Keratinocyte (primary cell): Measurements from ENCODE around the gene CLCN3. TPM values are rescaled to one million over a fixed set of nuclear protein-coding genes. Genes with fewer than 3 reads are reported as not detected.

Source experiments
- DNase-seq: peaks from one replicate; pipeline ENCODE4 v3.0.0-alpha.2; 2011; ENCODE audit warnings: low read depth, missing footprints, low spot score
- FAIRE-seq: peaks from 2 replicates; lab custom pipeline; 2011; peaks lifted over from hg19 to GRCh38; lab: Jason Lieb, UNC
- H2AFZ ChIP-seq: 2 replicates; pipeline ENCODE4 v1.6.0; 2012; ENCODE audit warnings: low read length, control low read depth, inconsistent platforms; ENCODE audit not compliant: control insufficient read depth
- H3K27ac ChIP-seq: 2 replicates; pipeline ENCODE4 v1.5.1; 2011; ENCODE audit warnings: low read length; ENCODE audit not compliant: control insufficient read depth, insufficient read depth
- H3K27me3 ChIP-seq: 3 replicates; pipeline ENCODE4 v1.6.0; 2011; ENCODE audit warnings: low read length; ENCODE audit not compliant: control insufficient read depth, insufficient read depth; ENCODE audit errors: extremely low read depth
- H3K36me3 ChIP-seq, 2 experiments: 2 replicates in 1 of 2; 3 replicates in 1 of 2; pipeline ENCODE4 v1.5.1; 2011; ENCODE audit warnings: low read length in 2 of 2, mild to moderate bottlenecking in 1 of 2; ENCODE audit not compliant: control insufficient read depth in 2 of 2, insufficient read depth in 2 of 2; ENCODE audit errors: extremely low read depth in 1 of 2
- H3K4me1 ChIP-seq: 3 replicates; pipeline ENCODE4 v1.5.1; 2011; ENCODE audit warnings: low read length; ENCODE audit not compliant: control insufficient read depth, insufficient read depth; ENCODE audit errors: extremely low read depth
- H3K4me2 ChIP-seq: 3 replicates; pipeline ENCODE4 v1.6.0; 2011; ENCODE audit warnings: low read depth, low read length; ENCODE audit not compliant: control insufficient read depth, insufficient read depth; ENCODE audit errors: extremely low read depth
- H3K4me3 ChIP-seq, 3 experiments: fragments of 200-600 bp in 1 of 3; sonication (generic) in 1 of 3; 2 replicates in 2 of 3; 3 replicates in 1 of 3; pipeline ENCODE4 v1.5.1; 2011 to 2016; ENCODE audit warnings: low read length in 3 of 3, mild to moderate bottlenecking in 3 of 3, control low read depth in 2 of 3, inconsistent platforms in 1 of 3, low read depth in 1 of 3, mixed read lengths in 1 of 3, mixed run types in 1 of 3, moderate library complexity in 1 of 3; ENCODE audit not compliant: control insufficient read depth in 2 of 3, insufficient read depth in 2 of 3; ENCODE audit errors: extremely low read depth in 1 of 3
- H3K79me2 ChIP-seq: 2 replicates; pipeline ENCODE4 v1.6.0; 2012; ENCODE audit warnings: low read length; ENCODE audit not compliant: control insufficient read depth, insufficient read depth
- H3K9ac ChIP-seq: 3 replicates; pipeline ENCODE4 v1.6.0; 2011; ENCODE audit warnings: low read length; ENCODE audit not compliant: control insufficient read depth, insufficient read depth; ENCODE audit errors: extremely low read depth
- H3K9me1 ChIP-seq: 3 replicates; pipeline ENCODE4 v1.6.0; 2011; ENCODE audit warnings: low read length; ENCODE audit not compliant: control insufficient read depth, insufficient read depth; ENCODE audit errors: extremely low read depth
- H3K9me3 ChIP-seq: 2 replicates; pipeline ENCODE4 v1.5.1; 2012; ENCODE audit warnings: low read depth, low read length; ENCODE audit not compliant: control insufficient read depth
- H4K20me1 ChIP-seq: 3 replicates; pipeline ENCODE4 v1.6.0; 2011; ENCODE audit warnings: low read length; ENCODE audit not compliant: control insufficient read depth, insufficient read depth; ENCODE audit errors: extremely low read depth
- EZH2 ChIP-seq: IDR thresholded peaks from one replicate; pipeline ENCODE4 v1.6.1; 2012; ENCODE audit warnings: inconsistent platforms, mild to moderate bottlenecking, low read length, moderate library complexity
- dilution Hi-C: fragments of 300-500 bp; cut with MboI; formaldehyde crosslinking; loops from one replicate; pipeline ENCODE4 v1.7.0; 2020; ENCODE audit warnings: low sequenced_read_pairs; ENCODE audit not compliant: extremely low pct_ligation_motif_present
- polyA plus RNA-seq, 5 experiments: library from polyadenylated mRNA; depleted of rRNA in 3 of 5; stranded (reverse) in 3 of 5; stranded (forward) in 1 of 5; unstranded in 1 of 5; fragments of >200 nt; gene quantifications; 1 replicate in 1 of 5; 2 replicates in 3 of 5; 3 replicates in 1 of 5; pipeline versions ENCODE4 v1.2.1 to v1.2.3, GENCODE V29; 2011 to 2012; ENCODE audit warnings: missing spikeins in 2 of 5, low read depth in 1 of 5, low replicate concordance in 1 of 5
- TF ChIP-seq, protein P1 (sequence below), 3 experiments: IDR thresholded peaks in 1 of 3; conservative IDR thresholded peaks in 1 of 3; optimal IDR thresholded peaks in 1 of 3; 2 replicates in 2 of 3; 3 replicates in 1 of 3; pipeline versions ENCODE3 to v1.5.1; 2011; ENCODE audit warnings: low read length in 3 of 3, mild to moderate bottlenecking in 3 of 3, moderate library complexity in 2 of 3, control low read depth in 1 of 3, inconsistent platforms in 1 of 3; ENCODE audit not compliant: insufficient read depth in 2 of 3; ENCODE audit errors: extremely low read depth in 1 of 3

Gene CLCN3
- polyA plus RNA-seq, 1 donor (not counting 4 experiments of a cell fraction or from before 2014, with no cell fraction given), result 34.2 TPM

DNA sequence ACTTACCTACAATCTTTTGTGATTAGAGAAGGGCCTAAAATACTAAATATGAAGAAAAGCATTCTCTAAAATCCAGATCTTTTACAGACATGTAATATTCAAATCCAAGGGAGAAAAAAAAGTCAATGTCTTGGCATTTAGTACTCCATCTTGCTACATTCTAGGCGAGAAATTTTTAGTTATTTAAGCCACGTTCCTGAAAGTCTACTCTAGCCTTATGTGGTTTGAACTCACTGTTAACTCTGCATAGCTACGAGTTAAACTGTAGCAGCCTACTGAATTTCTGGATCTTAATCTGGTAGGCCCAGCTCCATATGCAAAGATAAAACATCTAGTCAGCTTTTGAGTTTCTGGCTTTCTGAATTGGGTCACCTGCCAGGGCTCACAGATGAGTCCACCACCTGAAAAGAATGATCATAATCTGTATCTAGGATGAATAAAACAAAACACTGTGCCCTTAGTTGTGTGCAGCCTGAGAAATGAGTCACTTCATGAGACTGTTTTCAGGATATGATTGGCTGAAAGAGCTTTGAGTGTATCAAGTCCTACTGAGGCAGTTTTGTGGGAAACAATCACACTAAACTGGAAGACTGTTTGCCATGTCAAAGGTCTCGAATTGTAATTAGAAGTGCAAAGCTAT, 4.8 kb upstream of the CLCN3 start:
- H4K20me1 ChIP-seq, result no peaks in the 10 kb centered on the region
- H3K79me2 ChIP-seq, result peaks cover 17% of the 10 kb centered on the region
- no peaks in the 10 kb centered on the region for H3K36me3 ChIP-seq
- FAIRE-seq (no peak), DNase-seq (no peak)
- dilution Hi-C loops, result no loop called here
- H3K27ac ChIP-seq, result no peak overlapping the region
- H2AFZ ChIP-seq, result no peak overlapping the region
- H3K4me3 ChIP-seq, result no peak overlapping the region
- no peak overlapping the region for H3K4me2 ChIP-seq
- H3K9me1 ChIP-seq, result no peaks in the 10 kb centered on the region
- TF ChIP-seq, protein P1, sequence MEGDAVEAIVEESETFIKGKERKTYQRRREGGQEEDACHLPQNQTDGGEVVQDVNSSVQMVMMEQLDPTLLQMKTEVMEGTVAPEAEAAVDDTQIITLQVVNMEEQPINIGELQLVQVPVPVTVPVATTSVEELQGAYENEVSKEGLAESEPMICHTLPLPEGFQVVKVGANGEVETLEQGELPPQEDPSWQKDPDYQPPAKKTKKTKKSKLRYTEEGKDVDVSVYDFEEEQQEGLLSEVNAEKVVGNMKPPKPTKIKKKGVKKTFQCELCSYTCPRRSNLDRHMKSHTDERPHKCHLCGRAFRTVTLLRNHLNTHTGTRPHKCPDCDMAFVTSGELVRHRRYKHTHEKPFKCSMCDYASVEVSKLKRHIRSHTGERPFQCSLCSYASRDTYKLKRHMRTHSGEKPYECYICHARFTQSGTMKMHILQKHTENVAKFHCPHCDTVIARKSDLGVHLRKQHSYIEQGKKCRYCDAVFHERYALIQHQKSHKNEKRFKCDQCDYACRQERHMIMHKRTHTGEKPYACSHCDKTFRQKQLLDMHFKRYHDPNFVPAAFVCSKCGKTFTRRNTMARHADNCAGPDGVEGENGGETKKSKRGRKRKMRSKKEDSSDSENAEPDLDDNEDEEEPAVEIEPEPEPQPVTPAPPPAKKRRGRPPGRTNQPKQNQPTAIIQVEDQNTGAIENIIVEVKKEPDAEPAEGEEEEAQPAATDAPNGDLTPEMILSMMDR (optimal IDR thresholded peaks at IDR 0.05 in 1 of 3, IDR thresholded peaks at IDR 0.05 in 1 of 3, conservative IDR thresholded peaks at IDR 0.05 in 1 of 3; ENCODE audit: extremely low read depth in 1 of 3, insufficient read depth in 2 of 3, low read length in 3 of 3), result no peak
- no peak for TF ChIP-seq EZH2
- H3K4me1 ChIP-seq, result peaks cover 22% of the 10 kb centered on the region
- no peaks in the 10 kb centered on the region for H3K9me3 ChIP-seq
- no peaks in the 10 kb centered on the region for H3K27me3 ChIP-seq
- no peak overlapping the region for H3K9ac ChIP-seq

DNA sequence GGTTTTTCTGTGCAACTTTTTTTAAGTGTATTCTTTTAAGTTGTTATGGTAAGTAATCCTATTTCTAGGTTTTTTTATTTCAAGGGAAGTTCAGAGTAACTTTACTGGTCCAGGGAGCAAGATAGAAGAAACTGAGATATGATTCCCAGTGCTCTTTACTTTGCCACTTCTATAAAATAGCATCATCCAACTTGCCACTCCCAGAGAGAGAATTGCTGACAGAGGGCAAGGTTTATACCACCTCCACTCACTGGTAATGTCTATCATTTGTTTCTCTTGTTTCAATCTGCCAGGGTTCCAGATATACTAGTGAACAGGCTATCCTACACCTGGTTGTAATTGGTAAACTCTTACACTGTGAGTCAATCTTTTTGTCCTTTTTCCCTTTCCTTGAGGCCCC, 3.5 kb upstream of the CLCN3 start:
- no peaks in the 10 kb centered on the region for H3K9me1 ChIP-seq
- H3K9ac ChIP-seq, result no peak overlapping the region
- H3K4me2 ChIP-seq, result no peak overlapping the region
- no peaks in the 10 kb centered on the region for H3K9me3 ChIP-seq
- H3K4me3 ChIP-seq, result no peak overlapping the region
- H3K4me1 ChIP-seq, result peaks cover 14% of the 10 kb centered on the region
- FAIRE-seq, result no peak
- H4K20me1 ChIP-seq, result no peaks in the 10 kb centered on the region
- H2AFZ ChIP-seq, result no peak overlapping the region
- DNase-seq, result no peak
- H3K27me3 ChIP-seq, result no peaks in the 10 kb centered on the region
- H3K36me3 ChIP-seq, result no peaks in the 10 kb centered on the region
- H3K27ac ChIP-seq, result no peak overlapping the region
- TF ChIP-seq, protein P1 (optimal IDR thresholded peaks at IDR 0.05 in 1 of 3, IDR thresholded peaks at IDR 0.05 in 1 of 3, conservative IDR thresholded peaks at IDR 0.05 in 1 of 3; ENCODE audit: extremely low read depth in 1 of 3, insufficient read depth in 2 of 3, low read length in 3 of 3), result no peak
- dilution Hi-C loops, result no loop called here
- peaks cover 18% of the 10 kb centered on the region for H3K79me2 ChIP-seq
